Measurements from ENCODE around the gene KCNMA1.

The KCNMA1 gene

GRCh38 chr10:77647543-77648293, 10.1 kb upstream of the KCNMA1 start:
- DNase-seq (ENCODE audit: low read depth), result no peak
- H3K4me3 ChIP-seq (ENCODE audit: low read depth, low read length), result no peak overlapping the region
- no peak for TF ChIP-seq CTCF (IDR thresholded peaks at IDR 0.05; ENCODE audit: control insufficient read depth, extremely low read depth, insufficient read depth)

DNA sequence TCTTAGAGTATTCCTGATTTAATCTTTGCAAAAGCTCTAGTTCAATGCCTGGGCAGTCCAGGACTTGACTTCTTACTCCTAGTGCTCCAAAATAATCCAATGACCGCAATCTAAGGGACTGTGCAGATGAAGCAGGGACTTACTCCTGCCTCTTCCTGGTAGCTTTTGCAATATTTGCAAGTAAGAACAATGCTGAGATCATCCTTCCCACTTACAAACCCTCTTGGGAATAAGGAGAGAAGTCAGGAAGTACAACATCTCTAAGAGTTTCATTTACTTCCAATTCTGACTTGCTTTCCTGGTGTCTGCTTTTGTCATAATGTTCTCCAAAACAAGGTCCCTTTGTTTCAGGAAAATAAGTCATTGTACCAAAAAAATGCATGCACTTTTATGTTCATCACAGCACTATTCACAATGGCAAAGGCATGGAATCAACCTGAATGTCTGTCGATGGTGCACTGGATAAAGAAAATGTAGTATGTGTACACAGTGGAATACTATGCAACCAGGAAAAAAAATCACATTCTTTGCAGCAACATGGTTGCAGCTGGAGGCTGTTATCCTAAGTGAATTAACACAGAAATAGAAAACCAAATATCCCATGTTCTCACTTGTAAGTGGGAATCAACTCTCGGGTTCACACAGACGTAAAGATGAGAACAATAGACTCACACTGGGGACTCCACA, 7.1 kb upstream of the KCNMA1 start:
- TF ChIP-seq CTCF (IDR thresholded peaks at IDR 0.05; ENCODE audit: control insufficient read depth, extremely low read depth, insufficient read depth), result no peak
- no peak overlapping the region for H3K4me3 ChIP-seq (ENCODE audit: low read depth, low read length)
- no peak for DNase-seq (ENCODE audit: low read depth)

- peak; percentile 78 for TF ChIP-seq CTCF (IDR thresholded peaks at IDR 0.05; ENCODE audit: control insufficient read depth, extremely low read depth, insufficient read depth)
- DNase-seq (ENCODE audit: low read depth), result no peak
- H3K4me3 ChIP-seq (ENCODE audit: low read depth, low read length), result no peak overlapping the region
Observed at GRCh38 chr10:77643795-77644468, 6.3 kb upstream of the KCNMA1 start.

DNA sequence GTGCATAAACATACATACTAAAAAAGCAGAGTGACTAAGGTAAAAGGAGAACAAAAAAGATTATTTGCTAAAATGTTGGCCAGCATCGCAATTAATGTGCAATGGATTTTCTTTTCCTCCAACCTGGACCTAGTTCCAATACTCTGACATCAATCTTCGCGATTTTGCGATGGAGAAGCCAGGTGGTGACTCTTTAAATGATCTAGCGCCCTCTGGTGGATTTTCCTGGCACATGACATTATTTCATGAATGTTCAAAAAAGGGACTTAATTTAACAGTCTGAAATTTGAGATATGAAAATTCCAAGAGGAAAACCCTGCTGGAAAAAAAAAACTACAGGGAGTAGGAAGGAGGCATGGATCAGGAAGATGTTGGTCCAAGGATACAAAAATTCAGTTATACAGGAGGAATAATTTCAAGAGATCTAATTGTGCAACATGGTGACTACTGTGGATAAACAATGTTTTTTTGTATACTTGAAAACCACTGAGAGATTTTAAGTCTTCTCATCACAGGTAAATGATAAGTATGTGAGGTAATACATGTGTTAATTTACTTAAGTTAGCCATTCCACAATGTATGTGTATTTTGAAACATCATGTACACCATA, 4.3 kb upstream of the KCNMA1 start:
- peak; percentile 73 for TF ChIP-seq CTCF (IDR thresholded peaks at IDR 0.05; ENCODE audit: control insufficient read depth, extremely low read depth, insufficient read depth)
- no peak overlapping the region for H3K4me3 ChIP-seq (ENCODE audit: low read depth, low read length)
- peak; percentile 71 for DNase-seq (ENCODE audit: low read depth)

- DNase-seq (ENCODE audit: low read depth), result no peak
- no peak for TF ChIP-seq CTCF (IDR thresholded peaks at IDR 0.05; ENCODE audit: control insufficient read depth, extremely low read depth, insufficient read depth)
- H3K4me3 ChIP-seq (ENCODE audit: low read depth, low read length), result no peak overlapping the region
Observed at GRCh38 chr10:77641344-77641743, 3.7 kb upstream of the KCNMA1 start.

- no peak for DNase-seq (ENCODE audit: low read depth)
- no peak for TF ChIP-seq CTCF (IDR thresholded peaks at IDR 0.05; ENCODE audit: control insufficient read depth, extremely low read depth, insufficient read depth)
- H3K4me3 ChIP-seq (ENCODE audit: low read depth, low read length), result no peak overlapping the region
Observed at GRCh38 chr10:77640167-77640566, 2.6 kb upstream of the KCNMA1 start.

All from LNCaP clone FGC (cell line).